GM18907 (cell line): ENCODE results near the gene HOXB3.
"Not testable (repeated sequence)": the region's sequence is repeated elsewhere in the genome, so short reads cannot be mapped to it uniquely, and the experiment has no call there.

ENCODE experiments used
- ATAC-seq: cut with Tn5 transposase; IDR thresholded peaks from one replicate; pipeline ENCODE4 v1.9.1; 2021; ENCODE audit warnings: mild to moderate bottlenecking, moderate library complexity; ENCODE audit not compliant: unreplicated experiment

The HOXB3 gene

DNA sequence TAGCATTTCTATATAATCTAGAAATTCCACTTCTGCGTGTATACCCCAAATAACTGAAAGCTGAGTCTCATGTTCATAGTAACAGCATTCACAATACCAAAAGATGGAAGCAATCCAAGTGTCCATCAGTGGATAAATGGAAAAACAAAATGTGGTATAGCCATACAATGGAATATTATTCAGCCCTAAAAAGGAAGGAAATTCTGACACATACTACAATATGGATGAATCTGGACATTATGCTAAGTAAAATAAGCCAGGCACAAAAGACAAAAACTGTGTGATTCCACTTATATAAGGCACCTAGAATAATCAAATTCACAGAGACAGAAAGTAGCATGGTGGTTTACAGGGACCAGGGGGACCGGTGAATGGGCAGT lies 79.7 kb downstream of the HOXB3 start:
- no peak for ATAC-seq

DNA sequence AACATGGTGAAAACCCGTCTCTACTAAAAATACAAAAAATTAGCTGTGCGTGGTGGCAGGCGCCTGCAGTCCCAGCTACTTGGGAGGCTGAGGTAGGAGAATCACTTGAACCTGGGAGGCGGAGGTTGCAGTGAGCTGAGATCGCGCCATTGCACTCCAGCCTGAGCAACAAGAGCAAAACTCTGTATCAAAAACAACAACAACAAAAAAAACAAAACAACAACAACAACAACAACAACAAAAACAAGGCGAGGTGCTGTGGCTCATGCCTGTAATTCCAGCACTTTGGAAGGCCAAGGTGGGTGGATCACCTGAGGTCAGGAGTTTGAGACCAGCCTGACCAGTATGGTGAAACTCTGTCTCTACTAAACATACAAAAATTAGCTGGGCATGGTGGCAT lies 80.3 kb downstream of the HOXB3 start:
- not testable (repeated sequence) for ATAC-seq

- no peak for ATAC-seq
Measured at GRCh38 chr17:48506246-48506645, 83.8 kb downstream of the HOXB3 start.

DNA sequence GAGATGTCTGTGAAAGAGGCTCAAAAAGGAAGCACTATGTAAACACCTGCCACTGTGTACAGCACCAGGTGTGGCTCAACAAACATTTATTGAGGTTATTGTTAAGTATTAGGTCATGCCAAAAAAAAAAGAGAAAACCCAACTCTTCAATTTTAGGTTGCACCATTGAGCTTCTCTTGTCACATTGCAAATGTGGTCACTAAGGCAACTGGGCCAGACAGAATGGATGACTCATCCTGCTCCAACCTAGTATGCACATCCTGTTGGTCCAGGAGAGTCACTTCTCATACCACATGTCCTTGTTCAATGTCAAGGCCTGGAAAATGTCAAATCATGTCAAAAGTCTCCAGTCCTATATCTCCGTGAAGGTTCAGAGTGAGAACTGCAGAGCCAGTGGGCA lies 84.3 kb downstream of the HOXB3 start:
- peak; percentile 83 for ATAC-seq

DNA sequence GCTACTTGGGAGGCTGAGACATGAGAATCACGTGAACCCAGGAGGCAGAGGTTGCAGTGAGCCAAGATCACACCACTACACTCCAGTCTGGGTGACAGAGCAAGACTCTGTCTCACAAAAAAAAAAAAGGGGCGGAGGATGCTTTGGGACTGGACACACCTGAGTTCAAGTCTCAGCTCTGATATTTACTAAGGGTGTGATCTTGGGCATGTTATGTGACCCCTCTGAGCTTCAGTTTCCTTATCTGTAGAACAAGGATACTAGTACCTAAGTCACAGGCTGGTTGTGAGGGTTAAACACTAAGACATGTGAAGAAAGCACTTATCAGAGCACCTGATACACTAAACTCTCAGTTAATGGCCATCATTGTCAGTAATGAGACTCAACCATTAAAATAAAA lies 85.1 kb downstream of the HOXB3 start:
- no peak for ATAC-seq

- ATAC-seq = no peak
Measured at GRCh38 chr17:48503747-48504146, 86.3 kb downstream of the HOXB3 start.

- no peak for ATAC-seq
Measured at GRCh38 chr17:48502901-48503300, 87.1 kb downstream of the HOXB3 start.

DNA sequence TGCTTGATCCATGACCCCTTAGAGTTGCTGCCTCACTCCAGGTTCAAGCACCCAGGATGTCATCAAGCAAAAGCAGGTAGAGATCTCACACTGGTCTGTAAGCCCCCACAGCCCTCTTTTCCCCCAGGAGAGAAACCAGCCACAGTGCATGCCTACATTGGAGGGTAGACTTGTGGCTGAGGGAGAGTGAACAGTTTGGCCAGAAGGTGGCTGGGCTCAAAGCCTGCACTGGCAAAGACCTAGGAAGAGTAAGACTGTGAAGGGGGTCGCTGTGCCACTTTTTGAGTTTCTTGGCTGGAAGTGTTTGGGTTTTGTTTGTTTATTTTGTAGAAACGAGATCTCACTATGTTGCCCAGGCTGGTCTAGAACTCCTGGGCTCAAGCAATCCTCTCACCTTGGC lies 87.7 kb downstream of the HOXB3 start:
- ATAC-seq = no peak

GRCh38 chr17:48500435-48501426 lies 89.3 kb downstream of the HOXB3 start:
- ATAC-seq = no peak

DNA sequence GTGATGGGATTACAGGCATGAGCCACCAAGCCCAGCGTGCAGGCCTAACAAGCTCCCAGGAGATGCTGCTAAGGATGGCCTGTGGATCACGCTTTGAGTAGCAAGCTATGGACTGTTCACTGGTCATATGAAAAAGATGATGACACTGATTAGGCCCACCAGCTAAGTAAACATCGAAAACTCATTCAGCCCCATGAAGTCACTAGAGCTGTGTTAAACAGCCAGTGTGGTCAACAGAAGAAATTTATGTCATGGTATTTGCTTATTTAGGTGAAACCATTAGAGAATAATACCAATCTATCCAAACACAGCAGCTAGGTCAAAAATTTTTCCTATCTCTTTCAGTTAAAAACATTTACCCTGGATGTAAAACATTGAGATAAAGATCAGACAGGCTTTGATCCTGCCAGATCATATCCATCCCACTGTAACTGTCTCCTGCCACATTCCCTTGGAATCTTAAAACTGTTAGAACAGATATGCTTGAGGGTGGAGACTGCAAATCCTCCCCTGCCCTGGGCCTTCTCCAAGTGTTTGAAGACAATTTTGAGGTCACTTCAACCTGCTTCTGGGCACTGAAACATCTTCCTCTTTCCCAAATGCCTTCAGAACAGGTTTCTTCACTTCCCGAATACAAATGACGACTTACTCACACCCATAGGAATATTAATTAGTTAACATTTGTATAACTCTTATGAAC lies 90.2 kb downstream of the HOXB3 start:
- ATAC-seq = no peak

- no peak for ATAC-seq
Measured at GRCh38 chr17:48499248-48499647, 90.8 kb downstream of the HOXB3 start.
